Nucleus accumbens (tissue), 56 donors: ENCODE results near the gene SAMD7.

ENCODE experiments used
- DNase-seq, 56 donors: peaks; one replicate each; lab custom pipeline; 2025; lab: John Stamatoyannopoulos, UW

Gene SAMD7

DNA sequence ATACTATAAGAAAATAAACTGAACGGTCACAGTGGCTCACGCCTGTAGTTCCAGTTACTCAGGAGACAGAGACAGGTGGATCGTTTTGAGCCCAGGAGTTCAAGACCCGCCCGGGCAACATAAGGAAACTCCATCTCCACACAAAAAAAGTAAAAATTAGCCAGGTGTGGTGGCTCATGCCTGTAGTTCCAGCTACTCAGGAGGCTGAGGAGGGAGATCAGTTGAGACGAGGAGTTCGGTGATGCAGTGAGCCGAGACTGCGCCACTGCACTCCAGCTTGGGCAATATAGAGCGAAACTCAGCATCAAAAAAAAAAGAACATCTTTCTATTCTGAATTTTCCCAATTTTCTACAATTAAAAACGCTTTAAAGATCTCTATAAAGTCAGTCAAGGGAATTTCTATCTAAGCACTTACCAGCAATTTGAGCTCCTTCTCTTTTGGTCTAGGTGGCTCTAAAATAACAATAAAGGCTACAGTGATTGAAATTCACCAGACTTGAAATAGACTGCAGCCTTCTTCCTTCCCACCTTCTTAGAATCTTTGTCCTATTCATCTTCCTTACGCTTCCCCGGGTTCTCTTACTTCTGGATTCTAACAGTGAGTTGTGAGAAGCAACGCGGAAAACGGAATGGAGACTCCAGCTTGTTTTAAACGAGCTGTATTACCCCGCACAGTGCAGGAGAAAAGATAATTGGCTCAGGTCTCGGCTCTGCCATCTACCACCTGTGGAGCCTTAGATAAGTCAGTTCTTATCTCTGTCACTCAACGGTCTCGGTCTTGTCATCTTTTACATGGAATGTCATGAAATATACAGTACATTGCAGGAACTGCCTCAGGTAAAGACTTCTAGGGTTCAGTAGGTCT, 54.4 kb downstream of the SAMD7 start:
- DNase-seq = peak in 9 of 56 donors; percentile 3 to 63 (median 36)

DNA sequence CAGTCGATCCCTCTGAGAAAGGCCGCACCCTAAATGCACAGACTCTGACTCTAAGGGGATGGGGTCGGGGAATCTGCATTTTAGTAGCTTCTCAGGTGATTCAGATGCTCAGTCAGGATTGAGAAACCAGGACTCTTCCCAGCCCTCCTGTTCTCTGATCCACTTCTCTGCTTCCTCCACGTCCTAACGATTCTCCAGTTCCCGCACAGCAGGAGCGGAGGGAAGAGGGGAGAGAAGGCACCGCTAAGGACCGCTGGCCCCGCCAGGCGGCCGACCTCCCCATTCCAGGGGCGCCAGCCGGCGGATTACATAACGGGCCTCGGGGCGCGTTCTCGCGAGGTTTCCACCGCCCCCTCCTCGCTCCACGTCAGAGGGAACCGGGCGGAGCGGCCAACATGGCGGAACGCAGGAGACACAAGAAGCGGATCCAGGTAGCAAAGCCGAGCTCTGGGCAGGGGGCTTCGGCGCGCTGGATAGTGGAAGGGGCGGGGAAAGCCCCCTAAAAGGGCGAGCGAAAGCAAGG, 55.1 kb downstream of the SAMD7 start, which contains the start of gene SEC62:
Gene SEC62 (plus strand): TSS at position 380 of the 523 bp plus-strand sequence. CDS start 16 bp downstream, at position 396.
- DNase-seq = peak; percentile 21 to 96 (median 88)

DNA sequence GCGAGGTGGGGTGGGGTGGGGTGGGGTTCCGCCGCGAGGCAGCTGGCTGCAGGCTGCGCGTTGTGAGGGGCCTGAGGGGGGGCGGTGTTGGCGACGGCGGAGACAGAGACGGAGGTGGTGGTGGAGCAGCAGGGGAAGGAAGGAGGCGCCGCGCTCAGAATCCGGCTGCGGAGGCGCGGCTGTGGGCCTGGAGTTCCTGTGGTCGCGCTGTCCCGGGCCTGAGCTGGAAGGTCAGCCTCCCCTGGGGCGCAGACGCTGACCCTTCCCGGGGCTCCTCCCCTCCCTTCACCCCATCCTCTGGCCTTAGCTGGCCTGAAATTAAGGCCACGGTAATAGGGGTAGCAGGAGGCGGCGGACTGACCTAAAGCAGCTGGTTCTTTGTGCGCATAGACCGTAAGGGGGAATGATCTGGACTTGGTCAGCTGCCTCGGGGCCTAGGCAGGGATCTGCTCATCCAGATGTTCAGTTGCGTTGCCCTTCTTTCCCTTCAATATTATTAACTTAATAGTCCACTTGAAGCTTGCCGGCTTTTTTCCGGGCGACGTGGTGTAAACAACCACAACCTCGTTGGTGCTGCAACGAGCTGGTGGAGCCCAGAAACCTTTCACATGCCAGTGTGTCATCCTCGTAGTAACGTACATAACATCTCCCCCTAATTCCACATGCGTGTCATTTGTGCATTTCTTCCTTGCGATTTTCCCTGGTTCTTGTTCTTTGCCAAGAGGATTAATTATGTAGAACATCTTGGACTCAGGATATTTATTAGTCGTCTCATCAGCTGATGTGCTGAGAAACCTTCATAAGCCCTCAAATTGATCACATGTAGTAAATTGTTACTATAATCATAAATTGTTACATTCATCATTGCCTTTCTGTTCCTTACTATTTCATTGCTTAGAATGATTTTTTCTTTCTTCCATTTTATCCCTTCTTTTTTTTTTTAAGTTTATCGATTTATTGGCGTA, 55.9 kb downstream of the SAMD7 start:
- DNase-seq = peak in 30 of 56 donors; percentile 16 to 87 (median 58)

DNA sequence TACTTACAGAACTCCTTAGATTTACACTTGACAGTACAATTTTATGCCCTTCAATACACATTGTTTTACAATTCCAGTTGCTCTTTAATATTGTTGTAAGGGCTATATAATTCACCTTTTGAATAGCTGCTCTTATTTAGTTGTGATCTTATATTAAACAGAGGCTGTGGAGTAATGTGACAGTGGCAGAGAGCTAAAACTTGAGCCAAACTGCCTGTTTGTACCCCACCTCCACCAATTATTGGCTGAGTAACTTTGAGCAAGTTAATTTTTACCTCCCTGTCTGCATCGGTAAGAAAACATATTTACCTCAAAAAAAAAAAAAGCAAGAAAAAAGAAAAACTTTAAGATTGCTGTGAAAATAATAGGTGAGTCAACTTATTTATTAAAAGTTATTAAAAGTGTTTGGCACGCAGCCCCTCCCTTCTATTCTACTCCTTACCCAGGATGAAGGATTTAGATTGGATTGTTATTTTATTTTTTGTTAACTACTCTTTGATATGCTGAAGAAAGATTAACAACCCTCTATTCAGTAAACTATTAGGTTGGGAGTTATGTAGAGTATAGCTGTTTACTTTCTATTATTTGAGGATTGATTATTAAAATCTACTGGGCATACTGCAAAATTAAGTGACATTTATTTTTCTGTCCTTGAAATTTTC, 57.0 kb downstream of the SAMD7 start:
- no peak for DNase-seq

DNA sequence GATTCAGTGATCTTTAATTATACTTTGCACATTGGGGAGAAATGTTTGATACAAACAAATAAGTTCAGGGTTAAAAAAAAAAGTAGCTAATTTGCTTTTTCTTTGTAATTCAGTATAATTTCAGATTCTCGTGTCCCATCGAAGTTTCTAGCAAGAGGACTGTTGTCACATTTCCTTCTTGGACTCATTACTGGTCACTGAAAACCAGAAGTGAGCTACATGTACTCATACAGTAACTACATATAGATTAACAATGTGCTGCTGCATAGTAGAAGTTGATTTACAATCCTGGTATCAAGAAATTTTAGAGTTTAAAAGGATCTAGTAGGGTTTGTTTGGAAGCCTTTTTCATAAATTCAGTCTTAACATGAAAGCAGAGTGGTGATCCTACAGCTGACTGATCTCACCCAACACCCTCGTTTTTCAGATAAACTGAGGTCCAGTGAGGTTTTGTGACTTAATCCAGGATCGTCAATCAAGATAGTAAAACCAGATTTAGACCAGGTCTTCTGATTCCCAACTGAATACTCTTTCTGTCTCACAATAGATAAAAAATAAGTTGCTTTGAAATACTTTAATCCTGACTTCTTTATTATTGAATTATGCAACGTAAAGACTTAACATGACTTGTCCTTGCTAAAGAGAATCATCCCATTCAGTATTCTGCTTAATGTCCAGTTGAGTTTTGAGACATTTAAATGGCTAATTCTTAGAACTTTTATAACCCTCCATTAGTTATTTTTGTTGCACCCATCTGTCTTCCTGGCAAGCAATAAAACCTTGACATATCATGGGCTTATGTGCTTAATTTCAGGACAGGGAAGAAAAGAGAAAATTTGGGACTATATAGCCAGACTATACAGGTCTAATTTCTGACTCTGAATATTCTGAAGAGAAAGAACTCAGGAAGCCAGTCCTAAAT, 58.1 kb downstream of the SAMD7 start:
- no peak for DNase-seq

DNA sequence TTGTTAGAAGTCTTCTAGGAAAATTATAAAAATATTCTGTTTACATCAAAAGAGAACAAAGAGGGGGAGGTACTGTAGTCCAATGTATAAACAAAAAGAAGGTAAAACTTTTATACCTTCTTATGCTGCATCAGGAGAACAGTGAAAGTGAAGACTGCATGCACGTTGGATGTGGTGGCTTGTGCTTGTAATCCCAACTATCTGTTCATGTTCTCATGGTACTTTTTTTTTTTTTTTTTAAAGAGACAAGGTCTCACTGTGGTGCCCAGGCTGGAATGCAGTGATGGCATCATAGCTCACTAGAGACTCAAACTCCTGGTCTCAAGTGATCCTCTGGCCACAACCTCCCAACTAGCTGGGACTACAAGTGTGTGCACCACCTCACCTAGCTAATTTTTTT, 59.5 kb downstream of the SAMD7 start:
- no peak for DNase-seq

DNA sequence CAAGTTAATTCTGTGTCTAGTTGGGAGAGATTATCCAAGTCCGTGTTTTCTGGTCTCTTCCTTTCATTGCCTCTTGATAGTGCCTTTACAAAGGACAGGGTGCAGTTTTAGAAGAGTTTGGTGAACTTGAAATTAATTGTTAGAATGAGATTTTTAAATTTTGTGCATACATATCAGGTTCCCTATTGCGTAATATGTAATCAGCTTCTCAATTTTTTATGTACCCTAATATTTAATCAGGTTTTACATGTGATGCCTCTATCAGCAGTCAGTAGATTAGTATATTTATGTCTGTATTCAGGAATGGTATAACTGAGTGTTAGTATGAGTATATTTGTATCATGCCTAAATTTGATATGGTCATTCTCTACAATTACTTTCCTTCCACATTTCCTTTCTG, 60.1 kb downstream of the SAMD7 start:
- DNase-seq = no peak

DNA sequence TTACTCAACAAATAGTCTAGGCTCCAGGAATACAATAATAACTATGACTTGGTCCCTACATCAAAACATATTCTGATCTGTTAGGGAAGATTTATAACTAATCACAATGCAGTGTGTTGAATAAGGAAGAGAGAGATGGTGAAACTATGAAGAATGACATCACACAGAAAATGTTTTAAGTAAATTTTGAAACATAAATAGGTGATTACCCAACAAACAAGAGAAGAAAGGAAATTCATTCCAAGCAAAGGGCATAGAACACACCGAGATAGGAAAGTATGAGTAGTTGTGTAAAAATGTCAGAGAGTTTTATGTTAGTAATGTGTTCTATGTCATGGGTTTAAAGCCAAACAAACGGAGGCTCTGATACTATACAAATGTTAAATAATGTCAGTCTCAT, 68.7 kb downstream of the SAMD7 start:
- DNase-seq = no peak

DNA sequence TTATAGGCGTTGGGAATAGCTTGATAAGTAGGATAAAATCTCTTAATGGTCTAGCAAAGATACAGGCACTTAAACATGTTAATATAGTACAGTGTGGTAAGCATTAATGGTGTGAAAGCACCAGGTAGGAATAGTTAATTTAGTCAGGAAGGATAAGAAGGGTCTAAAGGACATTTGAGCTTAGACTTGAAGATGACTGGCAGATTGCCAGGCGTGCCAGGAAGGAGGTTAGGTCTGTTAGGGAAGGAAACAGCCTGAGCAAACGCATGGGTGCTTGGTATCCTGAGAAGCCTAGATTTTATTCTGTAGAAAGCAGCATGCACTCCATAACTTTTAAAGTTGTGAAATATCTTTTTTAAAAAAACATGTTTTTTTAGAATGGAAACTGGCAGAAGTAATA, 72.9 kb downstream of the SAMD7 start:
- DNase-seq = peak in 2 of 56 donors; percentile 1 to 2
